Large intestine (tissue), 3 donors: Measurements from ENCODE around the gene ATM. TPM values are rescaled to one million over a fixed set of nuclear protein-coding genes. Genes with fewer than 3 reads are reported as not detected.
"Not testable (repeated sequence)": the region's sequence is repeated elsewhere in the genome, so short reads cannot be mapped to it uniquely, and the experiment has no call there.

Source experiments
- DNase-seq, 2 donors: peaks; one replicate each; pipeline versions ENCODE4 v3.0.0 to v3.0.0-alpha.2; 2013
- H3K27ac ChIP-seq: one replicate; pipeline ENCODE4 v1.5.1; 2013; ENCODE audit warnings: low read length
- H3K27me3 ChIP-seq: 2 replicates; pipeline ENCODE4 v1.6.1; 2013; ENCODE audit warnings: low read length; ENCODE audit not compliant: control insufficient read depth, insufficient read depth
- H3K36me3 ChIP-seq: 2 replicates; pipeline ENCODE4 v1.6.1; 2013; ENCODE audit warnings: low read length; ENCODE audit not compliant: control insufficient read depth, insufficient read depth
- H3K4me1 ChIP-seq: one replicate; pipeline ENCODE4 v1.6.1; 2013; ENCODE audit warnings: low read length; ENCODE audit not compliant: control insufficient read depth, insufficient read depth
- H3K4me3 ChIP-seq: one replicate; pipeline ENCODE4 v1.5.1; 2013; ENCODE audit warnings: low read length
- H3K9me3 ChIP-seq: one replicate; pipeline ENCODE4 v1.6.1; 2013; ENCODE audit warnings: mild to moderate bottlenecking, low read depth, low read length, moderate library complexity; ENCODE audit not compliant: control insufficient read depth
- WGBS: methylation state at CpG from one replicate; pipeline ENCODE4 v1.1.5; 2013; ENCODE audit warnings: low lambda C conversion rate; ENCODE audit not compliant: insufficient coverage; 5-methylcytosine and 5-hydroxymethylcytosine counted together
- polyA plus RNA-seq: library from polyadenylated mRNA; unstranded; fragments of 120-200 nt; gene quantifications from one replicate; pipeline ENCODE4 v1.2.1, GENCODE V29; 2013

The ATM gene
- polyA plus RNA-seq, 1 donor, result 34.7 TPM

DNA sequence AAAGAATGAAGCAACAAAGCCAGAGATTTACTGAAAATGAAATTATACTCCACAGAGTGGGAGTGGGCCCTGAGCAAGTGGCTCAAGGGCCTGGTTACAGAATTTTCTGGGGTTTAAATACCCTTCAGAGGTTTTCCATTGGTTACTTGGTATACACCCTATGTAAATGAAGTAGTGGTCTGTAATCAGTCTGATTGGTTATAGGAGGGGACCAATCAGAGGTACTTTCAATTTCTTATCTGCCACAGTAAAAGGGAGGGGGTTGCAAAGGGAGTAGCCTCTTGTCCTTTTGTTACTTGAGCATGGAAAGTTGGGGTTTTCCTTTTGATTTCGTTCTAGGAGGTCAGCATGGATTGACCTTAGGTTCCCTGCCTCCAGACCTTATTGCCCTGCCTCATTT, 63.5 kb downstream of the ATM start:
- no CpG with 5 or more reads among the region's 1 CpG for WGBS

DNA sequence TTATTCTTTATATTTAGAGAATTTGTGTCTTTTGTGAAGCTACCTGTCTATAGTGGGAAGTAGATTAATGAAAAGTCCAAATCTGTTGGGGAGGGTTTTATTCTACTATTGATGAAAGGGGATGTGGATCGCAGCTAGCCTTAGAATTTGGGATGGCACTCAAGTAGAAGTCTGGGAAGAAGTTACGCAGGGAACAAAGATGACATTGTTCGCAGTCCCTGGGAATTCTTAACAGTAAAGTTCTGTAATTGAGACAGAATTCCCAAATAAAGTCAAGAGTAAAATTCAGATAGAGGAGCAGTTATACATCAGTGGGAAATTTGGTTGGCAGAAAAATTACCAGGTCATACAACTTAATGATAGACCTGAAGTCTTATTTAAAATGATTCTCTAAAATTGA, 64.1 kb downstream of the ATM start:
- no peak for DNase-seq
- no peak overlapping the region for H3K27ac ChIP-seq
- no peaks in the 10 kb centered on the region for H3K27me3 ChIP-seq
- H3K4me1 ChIP-seq, result no peaks in the 10 kb centered on the region
- peaks cover 23% of the 10 kb centered on the region for H3K36me3 ChIP-seq
- WGBS, result no CpG with 5 or more reads among the region's 3 CpGs
- H3K9me3 ChIP-seq, result no peaks in the 10 kb centered on the region
- H3K4me3 ChIP-seq, result no peak overlapping the region

More for the DNA sequence above, 63.5 kb downstream of the ATM start:
- Histone ChIP-seq H3K27me3 (no peaks in the 10 kb centered on the region), H3K4me1 (no peaks in the 10 kb centered on the region), H3K36me3 (peaks cover 22% of the 10 kb centered on the region), H3K27ac (no peak overlapping the region), H3K4me3 (no peak overlapping the region), H3K9me3 (no peaks in the 10 kb centered on the region)
- no peak for DNase-seq

DNA sequence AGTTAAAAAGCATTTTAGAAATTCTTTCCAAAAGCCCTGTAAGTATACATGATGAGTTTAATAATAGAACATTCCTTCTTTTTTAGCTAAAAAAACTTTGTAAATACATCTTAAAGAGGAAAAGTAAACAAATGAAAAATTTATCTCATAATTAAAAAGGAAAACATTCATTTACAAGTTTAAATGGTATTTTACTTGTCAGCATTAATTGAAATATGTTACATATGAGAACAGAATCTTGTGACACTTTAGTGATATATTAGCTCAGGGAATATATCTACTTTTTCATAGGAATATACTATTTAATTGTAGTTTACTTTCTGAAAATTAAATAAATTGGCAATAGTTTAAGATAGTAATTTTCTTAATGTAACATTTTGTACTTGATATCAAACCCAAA, 66.2 kb downstream of the ATM start:
- not testable (repeated sequence) for H3K9me3 ChIP-seq, H3K4me3 ChIP-seq, H3K4me1 ChIP-seq, H3K27ac ChIP-seq, H3K27me3 ChIP-seq, DNase-seq
- peaks cover 22% of the 10 kb centered on the region for H3K36me3 ChIP-seq

- no peak overlapping the region for H3K4me3 ChIP-seq
- 100% methylated on average over 3 of the region's 6 CpGs for WGBS
- no peak overlapping the region for H3K27ac ChIP-seq
- H3K9me3 ChIP-seq, result no peaks in the 10 kb centered on the region
- no peak for DNase-seq
- H3K27me3 ChIP-seq, result no peaks in the 10 kb centered on the region
- H3K4me1 ChIP-seq, result no peaks in the 10 kb centered on the region
- H3K36me3 ChIP-seq, result peaks cover 21% of the 10 kb centered on the region
These were observed 66.8 kb downstream of the ATM start for GRCh38 chr11:108289699-108290098.

- no peak overlapping the region for H3K27ac ChIP-seq
- peaks cover 24% of the 10 kb centered on the region for H3K36me3 ChIP-seq
- no peaks in the 10 kb centered on the region for H3K9me3 ChIP-seq
- no peak for DNase-seq
- no peaks in the 10 kb centered on the region for H3K27me3 ChIP-seq
- H3K4me3 ChIP-seq, result no peak overlapping the region
- WGBS, result 100% methylated on average over 1 of the region's 3 CpGs
- H3K4me1 ChIP-seq, result no peaks in the 10 kb centered on the region
These were observed 70.4 kb downstream of the ATM start for GRCh38 chr11:108293229-108293628.

GRCh38 chr11:108302121-108302785, 79.4 kb downstream of the ATM start:
- H3K36me3 ChIP-seq, result peaks cover 25% of the 10 kb centered on the region
- no peak overlapping the region for H3K4me3 ChIP-seq
- no peaks in the 10 kb centered on the region for H3K27me3 ChIP-seq
- DNase-seq, result no peak
- WGBS, result no CpG with 5 or more reads among the region's 1 CpG
- H3K9me3 ChIP-seq, result no peaks in the 10 kb centered on the region
- no peak overlapping the region for H3K27ac ChIP-seq
- H3K4me1 ChIP-seq, result no peaks in the 10 kb centered on the region

DNA sequence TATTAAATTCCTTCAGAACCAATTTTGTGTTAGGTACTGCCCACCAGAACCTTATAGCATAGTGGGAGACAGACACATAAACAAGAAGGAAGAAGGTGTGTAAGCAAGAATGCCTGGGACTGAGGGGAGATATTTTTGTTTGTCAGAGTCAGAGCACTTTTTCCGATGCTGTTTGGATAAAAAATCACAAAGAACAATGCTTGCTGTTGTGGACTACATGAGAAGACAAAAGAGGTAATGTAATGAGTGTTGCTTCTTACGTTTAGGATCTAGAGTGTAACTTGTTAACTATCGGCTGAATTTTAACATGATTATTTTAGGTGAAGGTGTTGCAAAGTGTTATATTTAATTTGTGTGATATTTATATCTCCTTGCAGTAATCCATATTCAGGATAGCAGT, 84.9 kb downstream of the ATM start:
- Histone ChIP-seq H3K27me3 (no peaks in the 10 kb centered on the region), H3K4me3 (no peak overlapping the region), H3K4me1 (no peaks in the 10 kb centered on the region), H3K36me3 (peaks cover 27% of the 10 kb centered on the region), H3K9me3 (no peaks in the 10 kb centered on the region), H3K27ac (no peak overlapping the region)
- 67% methylated on average over 3 of the region's 3 CpGs for WGBS
- no peak for DNase-seq

DNA sequence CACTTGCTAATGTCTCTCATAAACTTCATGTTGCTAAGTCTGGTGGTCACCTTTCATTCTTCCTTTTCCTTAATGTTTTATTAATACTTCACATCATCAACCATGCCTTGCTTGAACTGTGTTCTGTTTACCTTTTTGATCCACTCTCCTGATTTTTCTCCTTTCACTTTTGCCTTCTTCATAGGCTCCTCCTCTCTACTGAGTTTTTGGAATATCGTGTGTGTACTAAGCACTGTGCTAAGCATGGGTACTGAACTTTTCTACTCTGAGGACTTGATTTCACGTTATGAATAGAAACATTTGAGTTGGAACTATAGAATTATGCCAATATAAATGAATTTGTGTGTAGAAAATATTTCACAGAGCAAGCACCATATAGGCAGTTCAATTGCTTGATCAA, 90.6 kb downstream of the ATM start:
- no peaks in the 10 kb centered on the region for H3K27me3 ChIP-seq
- no peak overlapping the region for H3K27ac ChIP-seq
- 83% methylated on average over 1 of the region's 2 CpGs for WGBS
- DNase-seq, result no peak
- H3K4me3 ChIP-seq, result no peak overlapping the region
- H3K4me1 ChIP-seq, result no peaks in the 10 kb centered on the region
- no peaks in the 10 kb centered on the region for H3K9me3 ChIP-seq
- H3K36me3 ChIP-seq, result peaks cover 18% of the 10 kb centered on the region

- Histone ChIP-seq H3K27me3 (no peaks in the 10 kb centered on the region), H3K9me3 (no peaks in the 10 kb centered on the region), H3K36me3 (peaks cover 12% of the 10 kb centered on the region), H3K4me3 (no peak overlapping the region), H3K27ac (no peak overlapping the region), H3K4me1 (no peaks in the 10 kb centered on the region)
- DNase-seq, result no peak
- no CpG with 5 or more reads among the region's 3 CpGs for WGBS
These were observed 93.2 kb downstream of the ATM start for GRCh38 chr11:108316061-108316460.

GRCh38 chr11:108319541-108320145, 96.8 kb downstream of the ATM start:
- Histone ChIP-seq H3K27ac (no peak overlapping the region), H3K4me3 (no peak overlapping the region), H3K36me3 (peaks cover 14% of the 10 kb centered on the region), H3K4me1 (no peaks in the 10 kb centered on the region), H3K27me3 (no peaks in the 10 kb centered on the region), H3K9me3 (no peaks in the 10 kb centered on the region)
- DNase-seq, result no peak

- Histone ChIP-seq H3K27ac (no peak overlapping the region), H3K4me3 (no peak overlapping the region), H3K36me3 (peaks cover 19% of the 10 kb centered on the region), H3K4me1 (no peaks in the 10 kb centered on the region), H3K9me3 (no peaks in the 10 kb centered on the region), H3K27me3 (no peaks in the 10 kb centered on the region)
- no peak for DNase-seq
- WGBS, result 83% methylated on average over 2 of the region's 3 CpGs
These were observed 99.8 kb downstream of the ATM start for GRCh38 chr11:108322666-108323065.
